ENCODE results near the gene GPR132.
A peak's percentile ranks its signal among the peaks of the same experiment; 100 is the strongest.

Gene GPR132

DNA sequence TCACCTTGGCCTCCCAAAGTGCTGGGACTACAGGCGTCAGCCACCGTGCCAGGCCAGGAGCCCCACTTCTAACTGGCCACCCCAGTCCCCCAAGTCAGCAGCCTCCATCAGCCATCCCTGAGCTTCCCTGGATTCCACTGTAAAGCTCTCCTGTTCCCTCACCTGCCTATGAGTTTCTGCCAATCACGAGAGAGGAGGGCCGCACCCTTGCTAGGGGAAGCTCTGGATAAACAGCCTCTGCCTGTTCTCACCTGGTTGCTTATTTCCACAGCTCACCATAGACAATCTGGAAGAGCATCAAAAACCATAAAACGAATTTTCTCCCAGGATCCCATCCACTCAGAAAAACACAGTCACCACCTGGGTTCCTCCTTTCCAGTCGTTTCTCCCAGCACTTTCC, 49.3 kb downstream of the GPR132 start:
- no peak for DNase-seq

DNA sequence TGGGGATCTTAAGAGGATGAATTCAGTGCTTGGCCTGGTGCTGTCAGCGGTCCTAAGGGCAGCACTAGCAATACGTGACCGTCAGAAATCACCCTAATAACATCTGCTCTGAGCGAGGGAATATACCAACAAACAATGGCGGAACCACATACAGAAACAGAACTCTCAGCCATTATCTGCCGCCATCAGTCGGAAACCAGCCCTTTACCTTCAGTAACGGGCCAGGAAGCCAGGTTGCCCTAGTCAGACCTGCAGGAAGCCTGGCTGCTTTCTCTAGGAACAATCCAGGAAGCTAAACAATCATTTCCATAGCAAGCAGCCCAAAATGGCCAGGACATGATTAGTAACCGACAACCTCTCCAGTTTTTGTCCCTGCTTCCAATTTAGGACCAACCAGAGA, 50.0 kb downstream of the GPR132 start:
- no peak for DNase-seq

DNA sequence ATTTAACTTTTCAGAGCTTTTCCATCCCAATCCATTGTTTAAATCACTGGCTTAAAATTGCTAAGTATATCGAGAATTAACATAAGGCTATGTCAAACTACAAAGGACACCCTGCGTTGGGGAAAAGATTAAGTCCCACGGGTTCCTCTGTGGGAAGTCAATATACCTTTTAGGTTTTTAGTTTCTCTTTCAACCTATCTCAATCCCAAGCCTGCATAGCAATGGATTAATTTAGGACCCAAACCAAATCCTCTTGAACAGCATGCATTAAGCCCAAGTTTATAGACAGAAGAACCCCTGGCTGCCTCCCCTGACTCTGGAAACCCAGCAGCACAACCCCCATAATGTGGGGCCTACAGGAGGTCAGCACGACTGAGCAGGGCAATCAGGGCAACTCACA, 50.6 kb downstream of the GPR132 start:
- no peak for DNase-seq

DNA sequence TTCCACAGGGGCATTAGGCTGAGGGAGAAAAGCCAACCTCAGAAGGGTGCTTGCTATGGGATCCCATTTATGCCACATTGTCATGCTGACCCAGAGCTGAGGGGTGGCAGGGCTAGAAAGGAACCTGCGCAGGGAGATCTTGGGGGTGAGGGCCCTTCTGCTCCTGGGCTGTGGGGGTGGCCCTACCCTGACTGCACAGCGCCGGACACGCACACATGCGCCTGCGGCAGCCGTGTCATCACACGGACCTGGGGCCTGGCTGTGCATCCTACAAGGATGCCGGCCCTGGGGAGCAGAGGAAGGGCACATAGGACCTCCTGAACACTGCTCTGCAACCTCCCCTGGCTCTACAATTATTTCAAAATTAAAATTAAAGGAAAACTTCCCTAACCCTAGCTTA, 51.2 kb downstream of the GPR132 start:
- DNase-seq: no peak

DNA sequence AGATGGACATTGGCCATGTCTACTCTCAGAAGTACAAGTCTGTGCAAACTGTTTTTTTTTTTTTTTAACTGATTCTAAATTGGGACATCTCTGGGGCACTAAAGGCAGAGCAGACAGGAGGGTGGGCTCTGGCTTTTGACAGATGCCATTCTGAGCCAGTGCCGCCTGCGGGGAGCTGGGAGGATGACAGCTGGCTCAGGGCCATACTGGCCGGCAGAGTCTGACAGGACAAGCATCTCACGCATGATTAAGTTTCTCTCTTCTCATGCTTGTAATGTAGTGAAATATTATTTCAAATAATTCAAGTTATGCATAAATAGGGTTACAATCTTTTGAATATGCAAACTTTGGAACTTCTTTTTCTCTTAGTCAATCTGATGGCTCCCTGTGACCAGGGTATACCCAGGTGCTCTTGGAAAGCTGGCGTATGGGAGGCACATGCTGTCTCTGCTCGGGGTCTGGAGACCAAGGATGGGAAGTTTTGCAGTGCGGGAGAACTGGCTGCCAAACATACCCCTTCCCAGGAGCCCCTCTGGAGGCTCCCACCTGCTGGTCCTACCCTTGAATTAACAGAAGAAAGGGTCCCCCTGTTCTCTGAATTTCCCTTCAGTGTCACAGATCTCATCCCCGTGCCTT, 52.0 kb downstream of the GPR132 start:
- DNase-seq: peak; percentile 21

DNA sequence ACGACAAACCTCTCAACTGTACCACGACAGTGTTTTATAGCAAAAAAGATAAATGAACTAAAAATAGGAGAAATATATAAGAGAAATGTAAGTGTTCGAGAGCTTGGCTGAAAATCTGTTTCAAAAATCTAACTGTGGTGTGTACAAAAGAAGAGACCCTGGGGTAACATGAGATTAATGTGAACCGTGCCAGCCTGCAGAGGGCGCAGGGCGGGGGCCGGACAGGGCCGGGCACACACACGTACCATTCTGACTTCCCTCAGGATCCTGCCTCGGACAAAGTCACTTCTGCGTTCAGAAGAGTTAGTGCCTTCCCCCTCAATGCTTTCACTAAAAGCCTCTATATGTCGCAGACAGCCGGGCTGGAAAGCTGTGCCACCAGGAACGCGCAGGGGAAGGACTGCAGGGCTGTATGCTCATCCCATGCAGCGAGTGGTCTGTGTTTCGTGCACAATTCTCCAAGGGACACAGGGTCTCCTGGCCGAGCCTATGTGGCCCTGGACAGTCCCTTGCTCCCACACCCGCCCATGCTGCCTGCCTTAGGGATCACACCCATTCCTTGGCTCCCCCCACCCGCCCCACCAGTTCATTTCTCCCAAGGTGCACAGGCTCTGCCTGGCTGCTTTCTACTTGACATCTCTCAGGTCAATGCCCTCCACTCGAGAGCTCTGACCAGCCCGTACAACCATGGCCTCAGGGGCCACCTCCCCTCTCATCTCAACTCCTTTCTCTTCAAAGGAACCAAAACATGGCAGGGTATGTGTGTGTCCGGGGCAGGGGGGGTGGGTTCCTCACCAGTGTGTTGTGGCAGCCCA, 52.9 kb downstream of the GPR132 start:
- DNase-seq: no peak

DNA sequence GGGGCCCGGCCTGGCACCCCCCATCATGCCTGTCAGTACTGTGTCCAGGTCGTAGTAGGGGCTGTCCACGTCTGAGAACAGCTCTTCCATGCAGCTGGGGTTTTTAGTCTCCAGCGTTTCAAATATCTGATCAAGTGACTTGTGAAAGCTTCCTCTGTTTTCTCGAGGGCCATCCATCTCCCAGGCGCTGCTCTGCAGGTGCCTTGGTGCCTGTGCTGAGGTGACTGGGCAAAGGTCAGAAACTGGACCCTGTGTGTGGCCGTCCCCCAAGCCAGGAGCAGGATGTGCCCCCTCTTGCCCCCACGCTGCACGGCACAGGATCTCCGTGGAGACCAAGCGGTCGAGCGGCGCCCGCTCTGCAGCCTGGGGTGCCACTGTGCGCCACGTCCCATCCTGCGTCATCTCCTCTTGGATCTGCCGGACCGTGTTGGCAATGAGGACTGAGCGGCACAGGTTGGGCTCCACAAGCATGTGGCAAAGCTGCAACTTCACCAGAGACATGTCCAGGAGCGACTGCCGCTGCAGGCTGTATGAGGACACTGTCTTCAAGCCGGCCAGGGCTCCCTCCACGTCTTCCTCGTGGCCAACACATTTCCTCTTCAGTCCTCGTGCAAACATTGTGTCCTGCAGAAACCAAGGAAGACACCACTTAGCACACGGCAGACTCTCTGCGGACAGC, 53.8 kb downstream of the GPR132 start:
- no peak for DNase-seq

DNA sequence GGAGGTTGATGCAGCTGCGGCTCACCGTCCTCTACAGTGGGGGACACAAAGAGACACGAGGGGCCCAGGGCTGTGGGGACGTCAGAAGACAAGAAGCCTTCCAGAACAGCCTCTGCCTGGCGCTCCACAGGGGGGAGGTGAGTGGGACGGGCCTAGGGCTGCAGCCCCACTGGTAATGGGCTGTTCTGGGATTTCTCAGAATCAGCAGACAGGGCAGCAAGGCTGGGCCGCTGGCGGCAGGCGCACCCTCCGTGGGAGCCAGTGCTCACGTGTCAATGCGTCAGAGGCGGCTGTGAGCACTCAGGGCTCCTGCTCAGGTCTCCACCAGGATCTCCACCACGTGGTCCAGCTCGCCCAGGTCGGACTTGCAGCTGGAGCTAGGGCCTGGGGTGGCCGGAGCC, 54.3 kb downstream of the GPR132 start:
- DNase-seq: no peak

DNA sequence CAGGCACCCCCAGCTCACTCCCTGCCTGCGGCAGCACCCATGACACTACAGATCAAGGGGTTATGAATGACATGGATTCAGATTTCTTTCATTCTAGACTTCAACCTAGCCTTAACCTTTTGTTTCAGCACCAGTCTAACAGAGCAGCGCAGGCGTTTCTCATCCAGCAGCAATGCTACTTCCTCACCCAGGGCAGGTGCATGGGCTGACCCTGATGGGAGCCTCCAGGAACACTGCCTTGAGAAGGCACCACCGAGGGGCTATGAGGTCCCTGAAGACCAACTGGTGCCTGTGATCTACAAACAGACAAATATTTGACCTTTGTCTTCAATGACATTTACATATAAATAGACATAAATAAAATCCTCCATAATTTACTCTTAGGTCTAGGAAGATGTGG, 55.1 kb downstream of the GPR132 start:
- no peak for DNase-seq

DNA sequence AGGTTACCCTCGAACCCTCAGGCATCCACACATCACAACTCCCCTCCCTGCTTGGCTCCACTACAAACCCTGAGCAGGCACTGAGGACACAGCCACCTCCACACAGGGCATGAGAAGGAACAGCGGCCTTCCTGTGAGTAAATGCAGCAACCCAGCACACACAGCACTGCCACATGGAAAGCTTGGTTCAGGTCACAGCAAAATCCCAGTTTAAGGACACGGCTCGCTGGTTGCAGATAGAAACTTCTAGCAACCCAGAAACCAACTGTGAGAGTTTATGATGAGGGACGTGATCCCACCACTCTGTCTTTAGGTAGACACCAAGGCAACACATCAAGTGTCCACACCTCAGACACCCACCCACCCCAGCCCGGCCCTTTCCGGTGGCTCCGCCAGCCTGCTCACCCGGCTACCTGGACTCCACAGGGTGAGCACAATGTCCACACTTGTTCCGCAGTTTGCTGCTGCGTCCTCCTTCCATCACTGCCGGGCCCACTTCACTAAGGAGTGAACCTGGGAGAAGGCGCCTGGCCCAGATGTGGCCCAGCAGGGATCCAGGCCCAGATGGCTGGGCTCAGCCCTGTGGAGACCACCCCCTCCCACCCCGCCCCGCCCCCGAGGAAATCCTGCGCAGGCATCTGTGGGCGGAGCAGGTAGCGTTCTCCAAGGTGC, 57.5 kb downstream of the GPR132 start:
- no peak for DNase-seq

DNA sequence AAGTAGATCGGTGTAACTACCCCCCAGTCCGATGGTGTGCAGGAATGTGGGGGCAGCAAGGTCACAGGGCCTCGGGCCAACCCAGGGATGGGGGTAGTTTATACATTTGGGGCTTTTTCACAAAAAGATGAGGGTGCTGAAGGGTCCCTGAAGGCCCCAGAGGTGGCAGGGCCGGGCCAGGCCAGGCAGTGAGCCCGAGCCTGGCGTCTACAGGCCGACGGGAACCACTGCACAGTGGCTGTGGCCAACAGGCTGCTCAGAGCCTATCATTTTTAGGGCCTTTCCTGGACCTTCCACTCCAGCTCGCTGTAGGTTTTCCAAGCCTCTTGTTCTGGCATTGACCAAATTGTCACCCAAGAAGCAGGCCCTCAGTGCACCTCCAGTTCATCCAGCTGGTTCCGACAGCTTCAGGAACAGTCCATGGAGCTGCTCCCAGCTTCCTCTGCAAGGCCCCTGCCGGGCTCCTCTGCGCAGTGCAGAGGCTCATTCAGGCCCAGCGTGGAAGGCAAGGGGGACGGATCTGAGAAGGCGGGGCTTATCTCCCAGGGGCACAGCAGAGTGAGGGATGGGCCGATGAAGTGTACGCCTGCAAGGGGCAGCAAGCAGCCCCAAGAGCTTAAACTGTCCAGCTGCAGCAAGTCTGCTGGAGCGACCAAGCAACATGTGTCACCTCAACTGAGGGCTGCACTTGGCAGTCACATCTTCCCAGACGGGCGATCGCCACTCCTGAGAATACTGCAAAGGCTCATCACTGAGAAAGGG, 58.2 kb downstream of the GPR132 start:
- no peak for DNase-seq

DNA sequence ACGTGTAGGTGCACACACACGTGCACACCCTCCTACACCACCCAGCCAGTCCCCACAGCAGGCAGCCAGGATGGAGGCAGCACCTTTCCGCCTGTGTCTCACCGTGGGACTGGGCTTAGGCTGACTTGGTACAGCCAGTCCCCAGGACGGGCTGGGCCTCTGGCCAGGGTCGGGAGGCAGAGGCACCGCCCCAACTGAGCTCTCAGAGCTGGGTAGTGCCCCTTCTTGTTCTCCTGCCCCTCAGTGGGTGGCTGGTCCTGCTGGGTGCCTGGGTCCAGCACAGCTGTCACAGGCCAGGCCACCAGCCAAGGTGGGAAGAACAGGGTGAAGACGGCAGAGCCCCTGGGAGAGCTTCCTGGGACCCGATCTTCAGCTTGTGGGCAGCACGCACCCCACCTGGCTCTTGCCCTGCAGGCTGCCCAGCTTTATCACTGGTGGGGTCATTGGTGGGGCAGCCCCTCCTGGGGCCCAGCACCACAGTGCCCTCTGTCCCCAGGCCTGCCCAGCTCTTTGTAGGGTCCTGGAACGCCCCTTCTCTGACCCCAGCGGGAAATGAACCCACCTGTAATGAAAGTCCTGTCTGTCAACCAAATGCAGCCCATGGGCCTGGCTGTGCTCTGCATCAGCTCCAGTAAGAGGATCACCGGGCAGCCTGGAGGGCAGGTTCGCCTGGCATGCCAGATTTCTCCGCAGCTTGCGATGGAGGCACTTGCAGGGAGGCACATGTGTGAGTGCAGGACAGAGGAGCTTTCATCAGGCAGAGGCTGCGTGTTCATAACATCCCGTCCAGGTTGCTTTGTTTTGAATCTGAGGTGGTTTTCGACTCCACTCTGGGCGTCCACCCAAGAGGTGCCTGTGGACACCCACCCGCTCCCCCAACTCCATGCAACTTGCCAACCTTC, 59.0 kb downstream of the GPR132 start:
- DNase-seq: no peak

DNA sequence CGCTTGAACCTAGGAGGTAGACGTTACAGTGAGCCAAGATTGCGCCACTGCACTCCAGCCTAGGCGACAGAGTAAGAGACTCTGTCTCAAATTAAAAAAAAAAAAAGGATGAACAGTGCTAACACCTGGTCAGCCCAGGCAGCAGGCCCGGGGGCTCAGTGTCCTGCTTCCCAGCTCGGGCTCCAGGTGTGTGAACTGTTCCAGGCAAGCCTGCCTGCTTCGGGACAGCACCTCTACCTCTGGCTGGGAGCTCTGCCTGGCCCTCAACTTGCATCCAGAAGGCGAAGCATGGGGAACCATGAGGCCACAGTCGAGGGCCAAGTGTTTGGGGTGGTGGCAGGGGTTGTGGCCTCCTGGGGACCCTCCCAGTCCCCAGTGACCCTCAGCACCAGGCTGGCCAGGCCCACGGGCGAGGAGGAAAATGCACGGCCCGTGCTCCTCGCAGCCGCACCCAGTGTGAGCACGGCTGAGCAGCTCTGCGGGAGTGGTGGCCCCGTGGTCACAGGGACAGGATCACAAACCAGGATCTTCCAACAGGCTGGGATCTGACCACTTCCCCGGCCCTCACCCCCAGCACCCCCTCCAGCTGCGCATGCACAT, 59.8 kb downstream of the GPR132 start:
- no peak for DNase-seq
